Left ventricle myocardium inferior (tissue), 1 donor: Measurements from ENCODE around the gene USP4. TPM values are rescaled to one million over a fixed set of nuclear protein-coding genes. Genes with fewer than 3 reads are reported as not detected.

ENCODE experiments used
- DNase-seq: peaks from one replicate; pipeline ENCODE4 v3.0.0-alpha.2; 2020
- H3K27ac ChIP-seq: fragments of 200-600 bp; replicated peaks from 2 replicates; pipeline ENCODE4 v1.8.0; 2021
- H3K27me3 ChIP-seq: fragments of 200-600 bp; 2 replicates; pipeline ENCODE4 v1.8.0; 2021; ENCODE audit warnings: low read depth
- H3K36me3 ChIP-seq: fragments of 200-600 bp; 2 replicates; pipeline ENCODE4 v1.8.0; 2021
- H3K4me1 ChIP-seq: fragments of 200-600 bp; 2 replicates; pipeline ENCODE4 v1.8.0; 2021
- H3K4me3 ChIP-seq: fragments of 200-600 bp; 2 replicates; pipeline ENCODE4 v1.8.0; 2021; ENCODE audit warnings: mild to moderate bottlenecking, moderate library complexity
- H3K9me3 ChIP-seq: fragments of 200-600 bp; replicated peaks from 2 replicates; pipeline ENCODE4 v1.8.0; 2021
- CTCF ChIP-seq: fragments of 200-600 bp; IDR thresholded peaks from 2 replicates; pipeline ENCODE4 v1.8.0; 2021; ENCODE audit warnings: antibody characterized with exemption, mild to moderate bottlenecking, borderline replicate concordance
- intact Hi-C: fragments of 100-400 bp; cut with micrococcal nuclease; formaldehyde crosslinking; loops from one replicate; pipeline ENCODE4 v1.11.0; 2022
- total RNA-seq: library from RNA; stranded (reverse); fragmentation: NEBNext Ultra II Directional; extraction: Animal tissue kit (Norgen Biotek cat#: 25700); gene quantifications from one replicate; pipeline ENCODE4 v1.2.1, GENCODE V29; 2021
- donor health status: DM: no; HTN: yes; CAD: no; lungs with severe emphysema.

Gene USP4
- total RNA-seq, 1 donor from 2014 or later, result 37.3 TPM

- Histone ChIP-seq H3K36me3 (peaks cover 81% of the 10 kb centered on the region), H3K4me3 (no peak overlapping the region), H3K9me3 (no peaks in the 10 kb centered on the region), H3K4me1 (peaks cover 25% of the 10 kb centered on the region), H3K27me3 (no peaks in the 10 kb centered on the region), H3K27ac (no peak overlapping the region)
- DNase-seq, result no peak
- intact Hi-C loops, result no loop called here
- no peak for TF ChIP-seq CTCF
These were observed 32.1 kb upstream of the USP4 start for GRCh38 chr3:49371946-49372345.

- Histone ChIP-seq H3K36me3 (peaks cover 91% of the 10 kb centered on the region), H3K4me3 (no peak overlapping the region), H3K27ac (no peak overlapping the region), H3K4me1 (peaks cover 20% of the 10 kb centered on the region), H3K27me3 (no peaks in the 10 kb centered on the region), H3K9me3 (no peaks in the 10 kb centered on the region)
- DNase-seq, result no peak
- intact Hi-C loops, result no loop called here
- TF ChIP-seq CTCF, result no peak
These were observed 30.9 kb upstream of the USP4 start for GRCh38 chr3:49370585-49371290.

GRCh38 chr3:49362561-49362960 is 22.7 kb upstream of the USP4 start:
- Histone ChIP-seq H3K36me3 (peaks cover 86% of the 10 kb centered on the region), H3K27me3 (no peaks in the 10 kb centered on the region), H3K27ac (no peak overlapping the region), H3K4me3 (no peak overlapping the region), H3K4me1 (peaks cover 21% of the 10 kb centered on the region), H3K9me3 (no peaks in the 10 kb centered on the region)
- intact Hi-C loops, result no loop called here
- no peak for DNase-seq
- no peak for TF ChIP-seq CTCF

DNA sequence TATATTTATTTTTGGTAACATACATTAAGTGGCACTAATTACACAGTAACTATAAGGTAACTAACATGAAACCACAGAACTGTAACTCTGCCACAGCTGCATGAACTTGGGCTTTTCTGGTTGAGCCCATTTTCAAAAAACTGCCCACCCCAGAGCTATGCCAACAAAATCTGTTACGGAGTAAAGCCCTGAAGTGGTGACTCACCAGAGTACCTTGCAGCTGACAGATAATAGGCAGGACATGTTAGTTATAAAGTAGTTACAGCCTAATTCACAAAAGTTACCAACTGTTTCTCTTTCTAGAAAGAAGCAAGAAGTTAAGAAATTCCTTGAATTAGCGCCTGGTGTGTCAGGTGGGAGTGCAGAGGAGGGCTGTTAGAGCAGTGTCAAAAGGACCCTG is 19.8 kb upstream of the USP4 start:
- Histone ChIP-seq H3K4me3 (no peak overlapping the region), H3K4me1 (peaks cover 47% of the 10 kb centered on the region), H3K27me3 (no peaks in the 10 kb centered on the region), H3K36me3 (peaks cover 74% of the 10 kb centered on the region), H3K9me3 (no peaks in the 10 kb centered on the region), H3K27ac (peak overlapping the region; percentile 92)
- no peak for TF ChIP-seq CTCF
- DNase-seq, result no peak
- intact Hi-C loops, result no loop called here

GRCh38 chr3:49358884-49359225 is 19.0 kb upstream of the USP4 start:
- Histone ChIP-seq H3K4me1 (peaks cover 47% of the 10 kb centered on the region), H3K27me3 (no peaks in the 10 kb centered on the region), H3K9me3 (no peaks in the 10 kb centered on the region), H3K4me3 (peak overlapping the region; percentile 80), H3K36me3 (peaks cover 66% of the 10 kb centered on the region), H3K27ac (peak overlapping the region; percentile 92)
- intact Hi-C loops, result no loop called here
- TF ChIP-seq CTCF, result no peak
- DNase-seq, result no peak
